ENCODE data around the gene PIH1D2.
A peak's percentile ranks its signal among the peaks of the same experiment; 100 is the strongest.
"Not testable (repeated sequence)": the region's sequence is repeated elsewhere in the genome, so short reads cannot be mapped to it uniquely, and the experiment has no call there.

The PIH1D2 gene

GRCh38 chr11:112073941-112074811, at the start of gene PIH1D2, which contains the start of gene NKAPD1:
PIH1D2 (minus strand) TSS chr11:112074017; CDS start chr11:112073174, 843 bp downstream.
NKAPD1 (plus strand) TSS chr11:112074299; CDS start chr11:112075575, 1,276 bp downstream.
- DNase-seq (ENCODE audit: low read depth), result peak; percentile 80

GRCh38 chr11:112123129-112123528, 49.3 kb upstream of the PIH1D2 start:
- no peak for DNase-seq (ENCODE audit: low read depth)

- DNase-seq (ENCODE audit: low read depth), result no peak
These were observed 48.3 kb upstream of the PIH1D2 start for GRCh38 chr11:112121981-112122615.

GRCh38 chr11:112118176-112118575, 44.4 kb upstream of the PIH1D2 start:
- DNase-seq (ENCODE audit: low read depth), result no peak

- DNase-seq (ENCODE audit: low read depth), result no peak
These were observed 41.6 kb upstream of the PIH1D2 start for GRCh38 chr11:112115386-112115785.

GRCh38 chr11:112114460-112114859, 40.6 kb upstream of the PIH1D2 start:
- DNase-seq (ENCODE audit: low read depth), result no peak

- peak; percentile 41 for DNase-seq (ENCODE audit: low read depth)
These were observed 40.0 kb upstream of the PIH1D2 start for GRCh38 chr11:112113539-112114457.

GRCh38 chr11:112106070-112106469, 32.3 kb upstream of the PIH1D2 start:
- DNase-seq (ENCODE audit: low read depth), result no peak

GRCh38 chr11:112103446-112103845, 29.6 kb upstream of the PIH1D2 start:
- DNase-seq (ENCODE audit: low read depth), result no peak

- DNase-seq (ENCODE audit: low read depth), result no peak
These were observed 26.6 kb upstream of the PIH1D2 start for GRCh38 chr11:112100462-112100861.

GRCh38 chr11:112097734-112098528, 24.1 kb upstream of the PIH1D2 start:
- no peak for DNase-seq (ENCODE audit: low read depth)

GRCh38 chr11:112096194-112096593, 22.4 kb upstream of the PIH1D2 start:
- no peak for DNase-seq (ENCODE audit: low read depth)

- not testable (repeated sequence) for DNase-seq (ENCODE audit: low read depth)
These were observed 21.5 kb upstream of the PIH1D2 start for GRCh38 chr11:112095302-112095701.

GRCh38 chr11:112087212-112087611, 13.4 kb upstream of the PIH1D2 start:
- no peak for DNase-seq (ENCODE audit: low read depth)

GRCh38 chr11:112086422-112087191, 12.8 kb upstream of the PIH1D2 start, which contains the start of the genes SDHD and TIMM8B:
SDHD (plus strand) TSS chr11:112086873; CDS start chr11:112086908, 35 bp downstream.
TIMM8B (minus strand) TSS chr11:112086756; CDS start chr11:112086723, 33 bp downstream.
- peak; percentile 95 for DNase-seq (ENCODE audit: low read depth)

- DNase-seq (ENCODE audit: low read depth), result no peak
These were observed 12.1 kb upstream of the PIH1D2 start for GRCh38 chr11:112085822-112086421.

- peak; percentile 20 for DNase-seq (ENCODE audit: low read depth)
These were observed 8.9 kb upstream of the PIH1D2 start for GRCh38 chr11:112082729-112083128.

GRCh38 chr11:112062923-112063322, 10.9 kb downstream of the PIH1D2 start:
- DNase-seq (ENCODE audit: low read depth), result no peak

GRCh38 chr11:112058103-112058502, 15.7 kb downstream of the PIH1D2 start:
- no peak for DNase-seq (ENCODE audit: low read depth)

GRCh38 chr11:112057170-112057569, 16.6 kb downstream of the PIH1D2 start:
- DNase-seq (ENCODE audit: low read depth), result no peak
